OCI-LY3 (cell line): ENCODE results near the gene GRIN1.
"Not testable (repeated sequence)": the region's sequence is repeated elsewhere in the genome, so short reads cannot be mapped to it uniquely, and the experiment has no call there.

Experiments
- H2AFZ ChIP-seq: fragments of 200-600, 300-600 bp; shearing (Covaris generic); 2 replicates; pipeline ENCODE4 v1.6.0; 2014; ENCODE audit warnings: antibody characterized with exemption, low read depth, low read length
- H3K27ac ChIP-seq: fragments of 200-600, 300-600 bp; sonication (generic); 2 replicates; pipeline ENCODE4 v1.5.1; 2014; ENCODE audit warnings: mild to moderate bottlenecking, low read length, moderate library complexity, mixed read lengths
- H3K27me3 ChIP-seq: fragments of 200-600, 300-600 bp; sonication (generic); 2 replicates; pipeline ENCODE4 v1.6.1; 2014; ENCODE audit warnings: low read depth, low read length, mixed read lengths
- H3K36me3 ChIP-seq: fragments of 200-600, 300-600 bp; sonication (generic); replicated peaks from 2 replicates; pipeline ENCODE3; 2014; ENCODE audit warnings: low read depth, low read length, mixed read lengths
- H3K4me1 ChIP-seq: fragments of 300-600, 200-600 bp; sonication (generic); 2 replicates; pipeline ENCODE4 v1.6.1; 2014; ENCODE audit warnings: low read length, mixed read lengths
- H3K4me2 ChIP-seq: fragments of 200-600, 300-600 bp; sonication (generic); 2 replicates; pipeline ENCODE4 v1.6.1; 2014; ENCODE audit warnings: low read length, mixed read lengths
- H3K4me3 ChIP-seq: fragments of 300-600, 200-600 bp; sonication (generic); 2 replicates; pipeline ENCODE4 v1.5.1; 2014; ENCODE audit warnings: antibody characterized with exemption, mild to moderate bottlenecking, low read length, moderate library complexity
- H3K79me2 ChIP-seq: fragments of 300-600, 200-600 bp; shearing (Covaris generic); 2 replicates; pipeline ENCODE4 v1.6.1; 2014; ENCODE audit warnings: mild to moderate bottlenecking, low read length, mixed read lengths
- H3K9ac ChIP-seq: fragments of 300-600, 200-600 bp; shearing (Covaris generic); 2 replicates; pipeline ENCODE4 v1.6.0; 2014; ENCODE audit warnings: mild to moderate bottlenecking, low read length, moderate library complexity
- H3K9me3 ChIP-seq: fragments of 200-600, 300-600 bp; shearing (Covaris generic); 2 replicates; pipeline ENCODE4 v1.6.1; 2014; ENCODE audit warnings: low read length, mixed read lengths; ENCODE audit not compliant: insufficient read depth
- H4K20me1 ChIP-seq: fragments of 200-600, 300-600 bp; sonication (generic); 2 replicates; pipeline ENCODE4 v1.6.1; 2016; ENCODE audit warnings: low read length, mixed read lengths; ENCODE audit not compliant: insufficient read depth
- EZH2phosphoT487 ChIP-seq: fragments of 200-600 bp; shearing (Covaris generic); IDR thresholded peaks from 2 replicates; pipeline ENCODE4 v1.6.1; 2018; ENCODE audit warnings: antibody characterized with exemption, mixed run types, low read depth
- TF ChIP-seq, protein P1 (sequence below): fragments of 200-600, 300-600 bp; sonication (generic); IDR thresholded peaks from 2 replicates; pipeline ENCODE4 v1.5.1; 2014; ENCODE audit warnings: antibody characterized with exemption, low read length, low read depth

The GRIN1 gene

DNA sequence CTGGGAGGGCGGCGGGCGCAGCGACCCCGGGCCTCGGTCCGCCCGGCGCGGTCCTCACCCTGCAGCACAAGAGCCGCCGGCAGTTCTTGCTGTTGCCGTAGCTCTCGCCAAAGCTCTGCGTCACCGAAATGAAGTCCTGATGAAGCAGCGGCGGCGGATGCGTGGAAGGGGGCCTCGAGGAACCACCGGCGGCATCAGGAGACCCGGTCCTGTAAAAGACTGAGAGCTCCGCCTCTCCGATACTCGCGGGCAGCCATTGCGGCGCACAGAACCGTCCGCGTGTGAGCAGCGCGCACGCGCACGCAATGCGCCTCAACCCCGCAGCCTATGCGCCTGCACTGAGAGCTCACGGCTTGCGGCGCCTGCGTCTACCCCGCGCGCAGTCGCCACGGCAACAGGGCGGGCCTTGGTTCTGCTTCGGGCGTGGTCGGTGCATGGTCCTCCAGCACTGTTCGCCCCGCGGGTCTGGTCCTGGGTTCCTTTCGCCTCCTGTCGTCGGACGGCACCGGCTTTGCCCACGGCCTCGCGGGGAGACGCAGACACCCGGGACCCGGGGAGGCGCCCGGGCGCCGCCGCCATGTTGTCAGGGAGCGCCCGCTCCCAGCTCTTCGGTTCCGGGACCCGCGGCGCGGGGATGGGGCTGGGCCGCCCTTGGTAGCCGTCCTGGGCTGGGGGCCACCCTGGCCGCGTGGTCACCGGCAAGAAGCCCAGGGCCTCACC is 9.3 kb upstream of the GRIN1 start:
- Histone ChIP-seq H3K79me2 (peaks cover 43% of the 10 kb centered on the region), H3K4me3 (peak overlapping the region; percentile 89), H3K27me3 (no peaks in the 10 kb centered on the region), H2AFZ (0 out of 2 replicates have a peak overlapping the region, but pooled peaks have one; percentile 1), H3K36me3 (no peaks in the 10 kb centered on the region), H3K9ac (peak overlapping the region; percentile 88), H3K27ac (peak overlapping the region; percentile 90), H3K9me3 (no peaks in the 10 kb centered on the region), H3K4me1 (peaks cover 11% of the 10 kb centered on the region), H4K20me1 (no peaks in the 10 kb centered on the region), H3K4me2 (peak overlapping the region; percentile 98)
- TF ChIP-seq, protein P1, sequence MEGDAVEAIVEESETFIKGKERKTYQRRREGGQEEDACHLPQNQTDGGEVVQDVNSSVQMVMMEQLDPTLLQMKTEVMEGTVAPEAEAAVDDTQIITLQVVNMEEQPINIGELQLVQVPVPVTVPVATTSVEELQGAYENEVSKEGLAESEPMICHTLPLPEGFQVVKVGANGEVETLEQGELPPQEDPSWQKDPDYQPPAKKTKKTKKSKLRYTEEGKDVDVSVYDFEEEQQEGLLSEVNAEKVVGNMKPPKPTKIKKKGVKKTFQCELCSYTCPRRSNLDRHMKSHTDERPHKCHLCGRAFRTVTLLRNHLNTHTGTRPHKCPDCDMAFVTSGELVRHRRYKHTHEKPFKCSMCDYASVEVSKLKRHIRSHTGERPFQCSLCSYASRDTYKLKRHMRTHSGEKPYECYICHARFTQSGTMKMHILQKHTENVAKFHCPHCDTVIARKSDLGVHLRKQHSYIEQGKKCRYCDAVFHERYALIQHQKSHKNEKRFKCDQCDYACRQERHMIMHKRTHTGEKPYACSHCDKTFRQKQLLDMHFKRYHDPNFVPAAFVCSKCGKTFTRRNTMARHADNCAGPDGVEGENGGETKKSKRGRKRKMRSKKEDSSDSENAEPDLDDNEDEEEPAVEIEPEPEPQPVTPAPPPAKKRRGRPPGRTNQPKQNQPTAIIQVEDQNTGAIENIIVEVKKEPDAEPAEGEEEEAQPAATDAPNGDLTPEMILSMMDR, result no peak
- no peak for TF ChIP-seq EZH2phosphoT487

DNA sequence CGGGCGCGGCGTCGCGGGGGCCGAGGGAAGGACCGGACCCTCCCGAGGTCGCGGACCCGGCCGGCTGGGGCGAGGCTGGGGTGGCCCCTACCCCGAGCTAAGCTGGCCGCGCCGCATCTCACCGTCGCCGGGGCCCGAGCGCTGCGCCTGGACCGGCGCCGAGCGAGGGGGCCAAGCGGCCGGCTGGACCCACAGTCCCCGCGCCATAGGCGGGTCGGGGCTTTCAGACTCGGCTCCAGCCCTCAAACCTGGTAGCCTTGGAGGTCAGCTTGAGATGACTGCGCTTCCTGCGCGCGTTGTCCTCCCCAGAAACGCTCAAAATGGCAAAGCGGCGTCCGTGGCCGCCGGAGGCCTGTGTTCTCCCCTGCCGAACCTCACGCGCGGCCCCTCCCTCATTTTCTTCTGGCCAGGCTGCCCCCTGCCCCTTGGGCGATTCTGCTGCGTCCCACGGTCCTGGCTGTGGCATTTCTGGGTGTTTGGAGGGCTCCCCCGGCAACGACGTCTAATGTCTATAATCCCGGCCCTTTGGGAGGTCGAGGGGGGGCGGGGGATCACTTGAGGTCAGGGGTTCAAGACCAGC is 8.7 kb upstream of the GRIN1 start:
- peaks cover 11% of the 10 kb centered on the region for H3K4me1 ChIP-seq
- H3K27ac ChIP-seq, result peak overlapping the region; percentile 90
- no peaks in the 10 kb centered on the region for H4K20me1 ChIP-seq
- H3K79me2 ChIP-seq, result peaks cover 43% of the 10 kb centered on the region
- H3K4me3 ChIP-seq, result peak overlapping the region; percentile 89
- H2AFZ ChIP-seq, result 0 out of 2 replicates have a peak overlapping the region, but pooled peaks have one; percentile 1
- H3K9me3 ChIP-seq, result no peaks in the 10 kb centered on the region
- H3K9ac ChIP-seq, result peak overlapping the region; percentile 88
- H3K4me2 ChIP-seq, result peak overlapping the region; percentile 72
- H3K36me3 ChIP-seq, result no peaks in the 10 kb centered on the region
- TF ChIP-seq, protein P1, result no peak
- no peak for TF ChIP-seq EZH2phosphoT487
- H3K27me3 ChIP-seq, result no peaks in the 10 kb centered on the region

DNA sequence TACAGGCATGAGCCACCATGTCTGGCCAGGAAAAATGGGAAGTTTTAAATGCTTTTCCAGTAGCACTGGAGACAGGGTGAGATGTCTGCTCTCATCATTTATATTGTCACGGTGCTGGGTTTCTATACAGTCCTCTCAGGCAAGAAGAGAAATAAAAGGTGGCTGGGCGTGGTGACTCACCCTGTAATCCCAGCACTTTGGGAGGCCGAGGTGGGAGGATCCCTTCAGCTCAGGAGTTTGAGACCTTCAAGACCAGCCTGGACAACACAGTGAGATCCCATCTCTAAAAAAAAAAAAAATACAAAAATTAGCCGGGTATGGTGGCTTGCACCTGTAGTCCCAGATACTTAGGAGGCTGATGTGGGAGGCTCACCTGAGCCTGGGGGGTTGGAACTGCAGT is 4.8 kb upstream of the GRIN1 start:
- Histone ChIP-seq H3K4me3 (no peak overlapping the region), H3K9me3 (no peaks in the 10 kb centered on the region), H3K36me3 (no peaks in the 10 kb centered on the region), H3K4me1 (peaks cover 5% of the 10 kb centered on the region; the same call in 1 of the 2 replicates), H3K79me2 (peaks cover 13% of the 10 kb centered on the region), H3K9ac (no peak overlapping the region), H3K27ac (no peak overlapping the region), H2AFZ (no peak overlapping the region), H4K20me1 (no peaks in the 10 kb centered on the region), H3K27me3 (no peaks in the 10 kb centered on the region), H3K4me2 (no peak overlapping the region)
- TF ChIP-seq EZH2phosphoT487, result no peak
- TF ChIP-seq, protein P1, result no peak

DNA sequence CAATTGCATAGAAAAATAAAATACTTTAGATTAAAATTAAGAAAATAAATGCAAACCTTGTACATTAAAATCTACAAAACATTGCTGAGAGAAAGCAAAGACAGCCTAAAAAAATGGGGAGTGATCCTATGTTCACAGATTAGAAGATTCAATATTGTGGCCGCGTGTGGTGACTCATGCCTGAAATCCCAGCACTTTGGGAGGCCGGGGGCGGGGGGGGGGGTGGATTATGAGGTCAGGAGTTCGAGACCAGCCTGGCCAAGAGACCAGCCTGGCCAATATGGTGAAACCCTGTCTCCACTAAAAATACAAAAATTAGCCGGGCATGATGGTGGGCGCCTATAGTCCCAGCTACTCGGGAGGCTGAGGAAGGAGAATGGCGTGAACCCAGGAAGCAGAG is 3.8 kb upstream of the GRIN1 start:
- H3K27ac ChIP-seq, H3K9me3 ChIP-seq, H3K27me3 ChIP-seq, H3K9ac ChIP-seq, H2AFZ ChIP-seq, H3K79me2 ChIP-seq, H3K36me3 ChIP-seq, H3K4me2 ChIP-seq, H3K4me3 ChIP-seq, H3K4me1 ChIP-seq, H4K20me1 ChIP-seq: not testable (repeated sequence)
